Subcutaneous adipose tissue (tissue), 4 donors: ENCODE results near the gene STK4. TPM values are rescaled to one million over a fixed set of nuclear protein-coding genes. Genes with fewer than 3 reads are reported as not detected.

Source experiments
- total RNA-seq, 4 donors: library from RNA; depleted of rRNA; stranded (reverse); fragments of >200 nt; gene quantifications; one replicate each; pipeline ENCODE4 v1.1.0, GENCODE V29; 2016
- TF ChIP-seq, protein P1 (sequence below): fragments of 450-650 bp; IDR thresholded peaks from one replicate; pipeline ENCODE4 v1.5.1; 2016; ENCODE audit warnings: low read depth, mild to moderate bottlenecking, control low read depth, antibody characterized with exemption, moderate library complexity

Gene STK4
- total RNA-seq, 4 donors from 2014 or later, result 25.2 to 71.4 (median 40.1) TPM

GRCh38 chr20:45109634-45110033 lies 143.3 kb downstream of the STK4 start:
- TF ChIP-seq, protein P1, sequence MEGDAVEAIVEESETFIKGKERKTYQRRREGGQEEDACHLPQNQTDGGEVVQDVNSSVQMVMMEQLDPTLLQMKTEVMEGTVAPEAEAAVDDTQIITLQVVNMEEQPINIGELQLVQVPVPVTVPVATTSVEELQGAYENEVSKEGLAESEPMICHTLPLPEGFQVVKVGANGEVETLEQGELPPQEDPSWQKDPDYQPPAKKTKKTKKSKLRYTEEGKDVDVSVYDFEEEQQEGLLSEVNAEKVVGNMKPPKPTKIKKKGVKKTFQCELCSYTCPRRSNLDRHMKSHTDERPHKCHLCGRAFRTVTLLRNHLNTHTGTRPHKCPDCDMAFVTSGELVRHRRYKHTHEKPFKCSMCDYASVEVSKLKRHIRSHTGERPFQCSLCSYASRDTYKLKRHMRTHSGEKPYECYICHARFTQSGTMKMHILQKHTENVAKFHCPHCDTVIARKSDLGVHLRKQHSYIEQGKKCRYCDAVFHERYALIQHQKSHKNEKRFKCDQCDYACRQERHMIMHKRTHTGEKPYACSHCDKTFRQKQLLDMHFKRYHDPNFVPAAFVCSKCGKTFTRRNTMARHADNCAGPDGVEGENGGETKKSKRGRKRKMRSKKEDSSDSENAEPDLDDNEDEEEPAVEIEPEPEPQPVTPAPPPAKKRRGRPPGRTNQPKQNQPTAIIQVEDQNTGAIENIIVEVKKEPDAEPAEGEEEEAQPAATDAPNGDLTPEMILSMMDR, result no peak

DNA sequence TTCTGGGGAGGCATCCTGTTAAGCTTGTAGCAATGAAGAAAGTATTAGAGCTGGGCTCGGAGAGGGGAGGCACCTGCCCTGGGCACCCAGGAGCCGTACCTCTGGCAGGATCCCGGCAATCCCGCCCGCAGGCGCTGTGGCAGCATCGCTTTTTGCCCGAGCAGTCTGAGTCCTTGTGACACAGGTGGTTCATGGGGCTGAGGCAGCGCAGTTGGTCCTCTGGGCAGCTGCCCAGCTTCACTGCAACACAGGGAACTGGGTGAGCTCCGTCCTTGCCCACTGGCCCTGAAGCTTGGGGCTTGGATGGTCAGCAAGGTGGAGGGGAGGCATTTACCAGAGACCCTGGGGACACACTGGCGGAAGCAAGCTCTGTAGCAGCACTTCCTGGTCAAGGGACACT lies 144.0 kb downstream of the STK4 start:
- TF ChIP-seq, protein P1, result no peak

DNA sequence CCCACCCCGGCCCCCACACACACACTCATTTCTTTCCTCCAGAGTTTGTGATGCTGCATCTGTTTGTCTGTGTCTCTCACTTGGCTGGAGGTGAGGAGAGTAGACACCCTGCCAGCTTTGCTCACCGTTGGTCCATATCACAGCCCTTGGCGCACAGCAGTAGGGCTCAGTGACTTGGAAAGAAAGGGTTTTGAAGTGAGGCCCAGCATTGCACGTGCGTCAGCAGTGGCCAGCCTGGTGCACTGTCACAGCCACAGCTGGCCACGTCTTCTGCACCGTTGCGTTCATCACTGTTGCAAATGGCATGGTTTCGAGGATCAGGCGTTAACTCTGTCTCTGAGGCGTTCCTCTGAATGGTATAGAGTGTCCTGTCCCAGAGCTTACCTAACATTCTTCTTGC lies 145.0 kb downstream of the STK4 start:
- TF ChIP-seq, protein P1, result no peak

- TF ChIP-seq, protein P1, result no peak
Observed at GRCh38 chr20:45111799-45112471, 145.6 kb downstream of the STK4 start.

GRCh38 chr20:45112754-45113153 lies 146.4 kb downstream of the STK4 start:
- TF ChIP-seq, protein P1, result no peak

- TF ChIP-seq, protein P1, result no peak
Observed at GRCh38 chr20:45113865-45114264, 147.6 kb downstream of the STK4 start.

GRCh38 chr20:45114465-45115385 lies 148.4 kb downstream of the STK4 start, which contains the start of gene WFDC5:
WFDC5 (minus strand) TSS chr20:45115174; CDS start chr20:45115083, 91 bp downstream.
- TF ChIP-seq, protein P1, result no peak
